Measurements from ENCODE around the gene WHRN.

- TF ChIP-seq CTCF (IDR thresholded peaks at IDR 0.05) = no peak
- no peak for TF ChIP-seq POLR2A (IDR thresholded peaks at IDR 0.05; ENCODE audit: low read depth)
Measured at GRCh38 chr9:114459464-114459863, 45.8 kb downstream of the WHRN start.
